GM23338 (cell line): Measurements from ENCODE around the gene JARID2. TPM values are rescaled to one million over a fixed set of nuclear protein-coding genes. Genes with fewer than 3 reads are reported as not detected.

Source experiments
- ATAC-seq: fragments of 200-7000 bp; cut with Tn5 transposase; 3 replicates; pipeline ENCODE4 v1.9.1; 2020
- DNase-seq: peaks from one replicate; pipeline ENCODE4 v3.0.0-alpha.2; 2015; ENCODE audit warnings: low spot score
- H2AFZ ChIP-seq: fragments of 200-600 bp; sonication (generic); 2 replicates; pipeline ENCODE4 v1.8.0; 2016; ENCODE audit warnings: antibody characterized with exemption, mild to moderate bottlenecking, moderate library complexity
- H3F3A ChIP-seq: fragments of 200-600 bp; sonication (generic); replicated peaks from 2 replicates; pipeline ENCODE4 v1.8.0; 2017; ENCODE audit warnings: antibody characterized with exemption, mixed run types, low read depth
- H3K27ac ChIP-seq: fragments of 200-600 bp; sonication (generic); 2 replicates; pipeline ENCODE4 v1.6.1; 2016; ENCODE audit warnings: low read depth
- H3K27me3 ChIP-seq: fragments of 200-600 bp; sonication (generic); 2 replicates; pipeline ENCODE4 v1.8.0; 2016; ENCODE audit warnings: mild to moderate bottlenecking, mixed run types, moderate library complexity; ENCODE audit not compliant: insufficient read depth
- H3K36me3 ChIP-seq: fragments of 200-600 bp; sonication (generic); 2 replicates; pipeline ENCODE4 v1.8.0; 2016; ENCODE audit warnings: mild to moderate bottlenecking; ENCODE audit not compliant: insufficient read depth
- H3K4me1 ChIP-seq: fragments of 200-600 bp; sonication (generic); 2 replicates; pipeline ENCODE4 v1.8.0; 2016; ENCODE audit warnings: mild to moderate bottlenecking, moderate library complexity; ENCODE audit not compliant: insufficient read depth
- H3K4me2 ChIP-seq: fragments of 200-600 bp; sonication (generic); 2 replicates; pipeline ENCODE4 v1.7.1; 2017; ENCODE audit warnings: mixed run types
- H3K4me3 ChIP-seq: fragments of 200-600 bp; sonication (generic); 2 replicates; pipeline ENCODE4 v1.6.1; 2016; ENCODE audit warnings: mixed run types
- H3K79me2 ChIP-seq: fragments of 200-600 bp; sonication (generic); replicated peaks from 2 replicates; pipeline ENCODE4 v1.8.0; 2017; ENCODE audit warnings: mild to moderate bottlenecking; ENCODE audit not compliant: insufficient read depth
- H3K9me2 ChIP-seq: fragments of 200-600 bp; sonication (generic); 2 replicates; pipeline ENCODE4 v1.8.0; 2017; ENCODE audit not compliant: insufficient read depth
- H4K20me1 ChIP-seq: fragments of 200-600 bp; sonication (generic); replicated peaks from 2 replicates; pipeline ENCODE4 v1.8.0; 2017; ENCODE audit warnings: mild to moderate bottlenecking; ENCODE audit not compliant: insufficient read depth
- H3K27ac Mint-ChIP-seq: 2 replicates; pipeline ENCODE4 v1.8.0; 2020; ENCODE audit warnings: inconsistent platforms, mild to moderate bottlenecking, moderate library complexity, mixed read lengths
- H3K27me3 Mint-ChIP-seq: 3 replicates; pipeline ENCODE4 v1.8.0; 2022; ENCODE audit warnings: low read depth, mild to moderate bottlenecking, moderate library complexity, mixed read lengths, inconsistent platforms; ENCODE audit not compliant: insufficient read depth, poor library complexity
- H3K36me3 Mint-ChIP-seq: 3 replicates; pipeline ENCODE4 v1.8.0; 2021; ENCODE audit warnings: low read depth, mild to moderate bottlenecking, inconsistent platforms, moderate library complexity, mixed read lengths
- H3K4me1 Mint-ChIP-seq: 3 replicates; pipeline ENCODE4 v1.8.0; 2020; ENCODE audit warnings: mild to moderate bottlenecking, inconsistent platforms, mixed read lengths
- H3K4me3 Mint-ChIP-seq: 3 replicates; pipeline ENCODE4 v1.8.0; 2021; ENCODE audit warnings: moderate library complexity, mild to moderate bottlenecking, inconsistent platforms, mixed read lengths
- H3K9me3 Mint-ChIP-seq: 3 replicates; pipeline ENCODE4 v1.8.0; 2020; ENCODE audit warnings: moderate library complexity, mild to moderate bottlenecking, inconsistent platforms, mixed read lengths
- CREB1 ChIP-seq: fragments of 250-450 bp; sonication (Bioruptor Pico); IDR thresholded peaks from 2 replicates; pipeline ENCODE4 v1.5.0; 2020; ENCODE audit warnings: low read depth, mild to moderate bottlenecking, moderate library complexity
- CTCF ChIP-seq, 2 experiments: fragments of 200-600 bp in 1 of 2; sonication (generic) in 1 of 2; conservative IDR thresholded peaks; 2 replicates each; pipeline versions ENCODE4 v1.5.1 to v1.6.1; 2016 to 2017; ENCODE audit warnings: antibody characterized with exemption in 2 of 2, low read depth in 2 of 2, mild to moderate bottlenecking in 2 of 2, moderate library complexity in 1 of 2
- EZH2 ChIP-seq: fragments of 200-600 bp; sonication (generic); IDR thresholded peaks from one replicate; pipeline ENCODE4 v1.8.0; 2017; ENCODE audit warnings: antibody characterized with exemption, mild to moderate bottlenecking, low read depth; ENCODE audit not compliant: unreplicated experiment
- EZH2phosphoT487 ChIP-seq: fragments of 200-600 bp; sonication (generic); IDR thresholded peaks from one replicate; pipeline ENCODE4 v1.8.1; 2018; ENCODE audit warnings: antibody characterized with exemption; ENCODE audit not compliant: unreplicated experiment
- JUNB ChIP-seq: IDR thresholded peaks from one replicate; pipeline ENCODE4 v1.6.1; 2016; ENCODE audit warnings: antibody characterized with exemption; ENCODE audit not compliant: unreplicated experiment
- NANOG ChIP-seq: IDR thresholded peaks from 2 replicates; pipeline ENCODE4 v1.6.1; 2016; ENCODE audit warnings: antibody characterized with exemption, borderline replicate concordance
- POLR2AphosphoS5 ChIP-seq: IDR thresholded peaks from 2 replicates; pipeline ENCODE4 v1.6.1; 2016; ENCODE audit warnings: antibody characterized with exemption, low read depth
- STAT1 ChIP-seq: IDR thresholded peaks from one replicate; pipeline ENCODE4 v1.6.1; 2016; ENCODE audit warnings: antibody characterized with exemption; ENCODE audit not compliant: unreplicated experiment
- ZNF114 ChIP-seq: fragments of 250-450 bp; sonication (Bioruptor Pico); IDR thresholded peaks from 2 replicates; pipeline ENCODE4 v1.5.0; 2020; ENCODE audit warnings: mild to moderate bottlenecking, moderate library complexity
- ZNF331 ChIP-seq: fragments of 250-450 bp; sonication (Bioruptor Pico); IDR thresholded peaks from 2 replicates; pipeline ENCODE4 v1.5.0; 2020; ENCODE audit warnings: low read depth, mild to moderate bottlenecking, moderate library complexity
- polyA plus RNA-seq: library from polyadenylated mRNA; unstranded; fragments of >200 nt; fragmentation: Nextera tagmentation; extraction: Ambion mirVana; gene quantifications from 2 replicates; pipeline ENCODE4 v1.2.1, GENCODE V29; 2016
- total RNA-seq: library from RNA; depleted of rRNA; stranded (reverse); fragments of >200 nt; shearing (Covaris generic); gene quantifications from 2 replicates; pipeline ENCODE4 v1.2.3, GENCODE V29; 2014
- TF ChIP-seq, protein P1 (sequence below): fragments of 250-450 bp; sonication (Bioruptor Pico); IDR thresholded peaks from 2 replicates; pipeline ENCODE4 v1.5.0; 2020; ENCODE audit warnings: mild to moderate bottlenecking, moderate library complexity
- TF ChIP-seq, protein P2 (sequence below): IDR thresholded peaks from one replicate; pipeline ENCODE4 v1.6.1; 2018; ENCODE audit warnings: antibody characterized with exemption; ENCODE audit not compliant: unreplicated experiment
- TF ChIP-seq, protein P3 (sequence below): IDR thresholded peaks from 2 replicates; pipeline ENCODE4 v1.6.1; 2016; ENCODE audit warnings: antibody characterized with exemption

The JARID2 gene
- total and polyA plus RNA-seq, 2 experiments from 2014 or later, result 92.8 to 196 TPM

GRCh38 chr6:15562977-15563376 is 317.1 kb downstream of the JARID2 start:
- H3K4me2 ChIP-seq, result no peak overlapping the region

More at GRCh38 chr6:15562977-15563376, 317.1 kb downstream of the JARID2 start:
- no peaks in the 10 kb centered on the region for H3K36me3 Mint-ChIP-seq
- H3K4me1 Mint-ChIP-seq, result peaks cover 5% of the 10 kb centered on the region
- DNase-seq (no peak), ATAC-seq (no peak)
- Histone ChIP-seq H4K20me1 (no peaks in the 10 kb centered on the region), H3F3A (no peaks in the 10 kb centered on the region), H3K36me3 (no peaks in the 10 kb centered on the region), H3K27me3 (no peaks in the 10 kb centered on the region), H3K4me1 (peaks cover 6% of the 10 kb centered on the region; the same call in 1 of the 2 replicates), H3K9me2 (no peaks in the 10 kb centered on the region), H3K79me2 (no peaks in the 10 kb centered on the region), H3K4me3 (no peak overlapping the region), H3K27ac (no peak overlapping the region), H2AFZ (no peak overlapping the region)
- H3K9me3 Mint-ChIP-seq, result peaks cover 2% of the 10 kb centered on the region; the same call in 1 of the 3 replicates
- TF ChIP-seq CREB1 (CRISPR knock-in tag) (no peak), ZNF114 (CRISPR knock-in tag) (no peak), EZH2phosphoT487 (no peak), CTCF (conservative IDR thresholded peaks at IDR 0.05; ENCODE audit: low read depth in 2 of 2) (no peak), NANOG (no peak), STAT1 (no peak), JUNB (no peak), EZH2 (no peak), POLR2AphosphoS5 (no peak), ZNF331 (CRISPR knock-in tag) (no peak)
- TF ChIP-seq, protein P1, sequence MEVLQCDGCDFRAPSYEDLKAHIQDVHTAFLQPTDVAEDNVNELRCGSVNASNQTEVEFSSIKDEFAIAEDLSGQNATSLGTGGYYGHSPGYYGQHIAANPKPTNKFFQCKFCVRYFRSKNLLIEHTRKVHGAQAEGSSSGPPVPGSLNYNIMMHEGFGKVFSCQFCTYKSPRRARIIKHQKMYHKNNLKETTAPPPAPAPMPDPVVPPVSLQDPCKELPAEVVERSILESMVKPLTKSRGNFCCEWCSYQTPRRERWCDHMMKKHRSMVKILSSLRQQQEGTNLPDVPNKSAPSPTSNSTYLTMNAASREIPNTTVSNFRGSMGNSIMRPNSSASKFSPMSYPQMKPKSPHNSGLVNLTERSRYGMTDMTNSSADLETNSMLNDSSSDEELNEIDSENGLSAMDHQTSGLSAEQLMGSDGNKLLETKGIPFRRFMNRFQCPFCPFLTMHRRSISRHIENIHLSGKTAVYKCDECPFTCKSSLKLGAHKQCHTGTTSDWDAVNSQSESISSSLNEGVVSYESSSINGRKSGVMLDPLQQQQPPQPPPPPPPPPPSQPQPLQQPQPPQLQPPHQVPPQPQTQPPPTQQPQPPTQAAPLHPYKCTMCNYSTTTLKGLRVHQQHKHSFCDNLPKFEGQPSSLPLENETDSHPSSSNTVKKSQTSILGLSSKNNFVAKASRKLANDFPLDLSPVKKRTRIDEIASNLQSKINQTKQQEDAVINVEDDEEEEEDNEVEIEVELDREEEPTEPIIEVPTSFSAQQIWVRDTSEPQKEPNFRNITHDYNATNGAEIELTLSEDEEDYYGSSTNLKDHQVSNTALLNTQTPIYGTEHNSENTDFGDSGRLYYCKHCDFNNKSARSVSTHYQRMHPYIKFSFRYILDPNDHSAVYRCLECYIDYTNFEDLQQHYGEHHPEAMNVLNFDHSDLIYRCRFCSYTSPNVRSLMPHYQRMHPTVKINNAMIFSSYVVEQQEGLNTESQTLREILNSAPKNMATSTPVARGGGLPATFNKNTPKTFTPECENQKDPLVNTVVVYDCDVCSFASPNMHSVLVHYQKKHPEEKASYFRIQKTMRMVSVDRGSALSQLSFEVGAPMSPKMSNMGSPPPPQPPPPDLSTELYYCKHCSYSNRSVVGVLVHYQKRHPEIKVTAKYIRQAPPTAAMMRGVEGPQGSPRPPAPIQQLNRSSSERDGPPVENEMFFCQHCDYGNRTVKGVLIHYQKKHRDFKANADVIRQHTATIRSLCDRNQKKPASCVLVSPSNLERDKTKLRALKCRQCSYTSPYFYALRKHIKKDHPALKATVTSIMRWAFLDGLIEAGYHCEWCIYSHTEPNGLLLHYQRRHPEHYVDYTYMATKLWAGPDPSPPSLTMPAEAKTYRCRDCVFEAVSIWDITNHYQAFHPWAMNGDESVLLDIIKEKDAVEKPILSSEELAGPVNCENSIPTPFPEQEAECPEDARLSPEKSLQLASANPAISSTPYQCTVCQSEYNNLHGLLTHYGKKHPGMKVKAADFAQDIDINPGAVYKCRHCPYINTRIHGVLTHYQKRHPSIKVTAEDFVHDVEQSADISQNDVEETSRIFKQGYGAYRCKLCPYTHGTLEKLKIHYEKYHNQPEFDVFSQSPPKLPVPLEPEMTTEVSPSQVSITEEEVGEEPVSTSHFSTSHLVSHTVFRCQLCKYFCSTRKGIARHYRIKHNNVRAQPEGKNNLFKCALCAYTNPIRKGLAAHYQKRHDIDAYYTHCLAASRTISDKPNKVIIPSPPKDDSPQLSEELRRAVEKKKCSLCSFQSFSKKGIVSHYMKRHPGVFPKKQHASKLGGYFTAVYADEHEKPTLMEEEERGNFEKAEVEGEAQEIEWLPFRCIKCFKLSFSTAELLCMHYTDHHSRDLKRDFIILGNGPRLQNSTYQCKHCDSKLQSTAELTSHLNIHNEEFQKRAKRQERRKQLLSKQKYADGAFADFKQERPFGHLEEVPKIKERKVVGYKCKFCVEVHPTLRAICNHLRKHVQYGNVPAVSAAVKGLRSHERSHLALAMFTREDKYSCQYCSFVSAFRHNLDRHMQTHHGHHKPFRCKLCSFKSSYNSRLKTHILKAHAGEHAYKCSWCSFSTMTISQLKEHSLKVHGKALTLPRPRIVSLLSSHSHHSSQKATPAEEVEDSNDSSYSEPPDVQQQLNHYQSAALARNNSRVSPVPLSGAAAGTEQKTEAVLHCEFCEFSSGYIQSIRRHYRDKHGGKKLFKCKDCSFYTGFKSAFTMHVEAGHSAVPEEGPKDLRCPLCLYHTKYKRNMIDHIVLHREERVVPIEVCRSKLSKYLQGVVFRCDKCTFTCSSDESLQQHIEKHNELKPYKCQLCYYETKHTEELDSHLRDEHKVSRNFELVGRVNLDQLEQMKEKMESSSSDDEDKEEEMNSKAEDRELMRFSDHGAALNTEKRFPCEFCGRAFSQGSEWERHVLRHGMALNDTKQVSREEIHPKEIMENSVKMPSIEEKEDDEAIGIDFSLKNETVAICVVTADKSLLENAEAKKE (CRISPR knock-in tag), result no peak
- TF ChIP-seq, protein P2, sequence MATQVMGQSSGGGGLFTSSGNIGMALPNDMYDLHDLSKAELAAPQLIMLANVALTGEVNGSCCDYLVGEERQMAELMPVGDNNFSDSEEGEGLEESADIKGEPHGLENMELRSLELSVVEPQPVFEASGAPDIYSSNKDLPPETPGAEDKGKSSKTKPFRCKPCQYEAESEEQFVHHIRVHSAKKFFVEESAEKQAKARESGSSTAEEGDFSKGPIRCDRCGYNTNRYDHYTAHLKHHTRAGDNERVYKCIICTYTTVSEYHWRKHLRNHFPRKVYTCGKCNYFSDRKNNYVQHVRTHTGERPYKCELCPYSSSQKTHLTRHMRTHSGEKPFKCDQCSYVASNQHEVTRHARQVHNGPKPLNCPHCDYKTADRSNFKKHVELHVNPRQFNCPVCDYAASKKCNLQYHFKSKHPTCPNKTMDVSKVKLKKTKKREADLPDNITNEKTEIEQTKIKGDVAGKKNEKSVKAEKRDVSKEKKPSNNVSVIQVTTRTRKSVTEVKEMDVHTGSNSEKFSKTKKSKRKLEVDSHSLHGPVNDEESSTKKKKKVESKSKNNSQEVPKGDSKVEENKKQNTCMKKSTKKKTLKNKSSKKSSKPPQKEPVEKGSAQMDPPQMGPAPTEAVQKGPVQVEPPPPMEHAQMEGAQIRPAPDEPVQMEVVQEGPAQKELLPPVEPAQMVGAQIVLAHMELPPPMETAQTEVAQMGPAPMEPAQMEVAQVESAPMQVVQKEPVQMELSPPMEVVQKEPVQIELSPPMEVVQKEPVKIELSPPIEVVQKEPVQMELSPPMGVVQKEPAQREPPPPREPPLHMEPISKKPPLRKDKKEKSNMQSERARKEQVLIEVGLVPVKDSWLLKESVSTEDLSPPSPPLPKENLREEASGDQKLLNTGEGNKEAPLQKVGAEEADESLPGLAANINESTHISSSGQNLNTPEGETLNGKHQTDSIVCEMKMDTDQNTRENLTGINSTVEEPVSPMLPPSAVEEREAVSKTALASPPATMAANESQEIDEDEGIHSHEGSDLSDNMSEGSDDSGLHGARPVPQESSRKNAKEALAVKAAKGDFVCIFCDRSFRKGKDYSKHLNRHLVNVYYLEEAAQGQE, result no peak
- TF ChIP-seq, protein P3, sequence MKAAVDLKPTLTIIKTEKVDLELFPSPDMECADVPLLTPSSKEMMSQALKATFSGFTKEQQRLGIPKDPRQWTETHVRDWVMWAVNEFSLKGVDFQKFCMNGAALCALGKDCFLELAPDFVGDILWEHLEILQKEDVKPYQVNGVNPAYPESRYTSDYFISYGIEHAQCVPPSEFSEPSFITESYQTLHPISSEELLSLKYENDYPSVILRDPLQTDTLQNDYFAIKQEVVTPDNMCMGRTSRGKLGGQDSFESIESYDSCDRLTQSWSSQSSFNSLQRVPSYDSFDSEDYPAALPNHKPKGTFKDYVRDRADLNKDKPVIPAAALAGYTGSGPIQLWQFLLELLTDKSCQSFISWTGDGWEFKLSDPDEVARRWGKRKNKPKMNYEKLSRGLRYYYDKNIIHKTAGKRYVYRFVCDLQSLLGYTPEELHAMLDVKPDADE, result no peak
- no peak overlapping the region for H3K4me3 Mint-ChIP-seq
- no peaks in the 10 kb centered on the region for H3K27me3 Mint-ChIP-seq
- H3K27ac Mint-ChIP-seq, result no peak overlapping the region
